HG03378 (cell line): ENCODE data around the gene HIGD1C.
"Not testable (repeated sequence)": the region's sequence is repeated elsewhere in the genome, so short reads cannot be mapped to it uniquely, and the experiment has no call there.

ENCODE experiments used
- ATAC-seq: cut with Tn5 transposase; IDR thresholded peaks from one replicate; pipeline ENCODE4 v1.9.1; 2021; ENCODE audit warnings: mild to moderate bottlenecking, moderate library complexity; ENCODE audit not compliant: unreplicated experiment

Gene HIGD1C

DNA sequence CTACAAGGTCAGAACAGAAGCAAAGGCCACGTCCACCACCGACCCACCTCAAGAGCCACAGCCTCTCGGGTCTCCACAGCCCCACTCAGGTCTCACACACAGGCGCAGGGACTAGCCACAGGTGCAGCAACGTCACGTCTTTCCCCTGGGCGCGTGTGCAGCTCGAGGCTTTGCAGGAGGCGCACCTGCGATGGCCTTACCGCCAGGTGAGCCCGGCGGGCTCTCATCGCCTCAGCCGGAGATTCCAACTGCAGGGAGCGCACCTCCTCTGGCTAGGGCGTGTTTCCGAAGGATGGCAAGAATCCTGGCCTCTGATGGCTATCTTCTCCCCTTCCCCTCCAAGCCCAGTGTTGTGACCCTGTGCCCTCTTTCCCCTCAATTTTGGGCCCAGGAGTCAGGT, at the start of gene HIGD1C:
HIGD1C (plus strand) TSS at position 35 of the 400 bp plus-strand sequence. CDS start 1,455 bp downstream, outside the sequence.
- ATAC-seq, result no peak

DNA sequence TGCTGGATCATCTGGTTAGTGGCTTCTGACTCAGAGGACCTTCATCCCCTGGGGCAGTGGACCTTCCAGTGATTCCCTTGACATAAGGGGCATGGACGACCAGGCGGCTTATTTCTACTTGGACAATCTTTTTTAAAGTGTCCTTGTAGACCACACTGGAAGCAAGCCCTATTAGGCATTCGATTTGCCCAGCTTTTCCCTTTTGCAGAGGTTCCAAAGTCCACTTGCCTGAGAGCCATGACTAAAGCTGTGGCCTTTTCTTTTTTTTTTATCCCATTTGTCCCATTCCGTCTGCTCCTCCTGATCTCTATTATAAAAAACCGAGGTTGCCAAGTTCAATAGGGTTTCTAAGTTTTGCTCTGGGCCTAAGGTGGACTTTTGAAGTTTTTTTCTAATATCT, 43.9 kb upstream of the HIGD1C start:
- ATAC-seq, result not testable (repeated sequence)

DNA sequence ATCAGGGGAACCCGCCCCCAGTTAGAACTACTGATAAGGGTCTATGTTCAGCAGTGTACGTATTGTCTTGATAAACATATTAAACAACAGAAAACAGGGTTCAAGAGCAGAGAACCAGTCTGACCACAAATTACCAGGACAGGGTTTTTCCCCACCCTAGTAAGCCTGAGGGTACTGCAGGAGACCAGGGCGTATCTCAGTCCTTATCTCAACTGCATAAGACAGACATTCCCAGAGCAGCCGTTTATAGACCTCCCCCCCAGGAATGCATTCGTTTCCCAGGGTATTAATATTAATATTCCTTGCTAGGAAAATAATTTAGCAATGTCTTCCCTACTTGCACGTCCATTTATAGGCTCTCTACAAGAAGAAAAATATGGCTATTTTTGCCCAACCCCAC, 40.0 kb upstream of the HIGD1C start:
- not testable (repeated sequence) for ATAC-seq

DNA sequence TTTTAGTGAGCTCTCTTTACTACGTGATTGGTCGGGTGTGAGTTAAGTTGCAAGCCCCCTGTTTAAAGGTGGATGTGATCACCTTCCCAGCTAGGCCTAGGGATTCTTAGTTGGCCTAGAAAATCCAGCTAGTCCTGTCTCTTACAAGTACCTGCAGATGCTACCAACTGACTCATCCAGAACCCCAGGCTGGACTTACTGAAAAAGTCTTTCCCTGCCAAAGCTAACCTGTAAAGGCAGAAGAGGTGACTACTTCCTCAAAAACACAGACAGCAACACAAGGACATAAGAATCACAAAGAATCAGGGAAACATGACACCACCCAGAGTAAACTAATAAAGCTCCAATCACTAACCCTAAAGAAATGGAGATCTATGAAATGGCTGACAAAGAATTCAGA, 39.1 kb upstream of the HIGD1C start:
- no peak for ATAC-seq

DNA sequence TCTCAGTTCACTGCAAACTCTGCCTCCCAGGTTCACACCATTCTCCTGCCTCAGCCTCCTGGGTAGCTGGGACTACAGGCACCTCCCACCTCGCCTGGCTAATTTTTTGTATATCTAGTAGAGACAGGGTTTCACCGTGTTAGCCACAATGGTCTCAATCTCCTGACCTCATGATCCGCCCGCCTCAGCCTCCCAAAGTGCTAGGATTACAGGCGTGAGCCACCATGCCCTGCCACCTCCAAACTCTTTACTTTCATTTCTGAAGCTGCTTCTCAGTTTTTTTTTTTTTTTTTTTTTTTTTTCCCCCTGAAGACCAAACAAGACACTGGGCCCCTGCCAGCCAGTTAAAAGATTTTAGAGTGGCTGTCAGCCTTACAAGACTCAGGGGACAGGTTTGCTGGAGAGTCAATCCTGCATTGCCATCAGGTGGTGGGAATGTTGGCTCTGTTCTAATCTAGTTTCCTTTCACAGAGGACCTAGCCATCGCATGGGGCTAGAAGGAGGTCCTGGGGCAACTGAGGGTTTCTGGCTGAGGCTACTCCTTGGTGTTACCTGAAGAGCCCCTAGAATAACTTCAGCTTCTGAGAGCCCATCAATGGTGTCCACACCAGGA, 37.4 kb upstream of the HIGD1C start:
- ATAC-seq, result no peak

DNA sequence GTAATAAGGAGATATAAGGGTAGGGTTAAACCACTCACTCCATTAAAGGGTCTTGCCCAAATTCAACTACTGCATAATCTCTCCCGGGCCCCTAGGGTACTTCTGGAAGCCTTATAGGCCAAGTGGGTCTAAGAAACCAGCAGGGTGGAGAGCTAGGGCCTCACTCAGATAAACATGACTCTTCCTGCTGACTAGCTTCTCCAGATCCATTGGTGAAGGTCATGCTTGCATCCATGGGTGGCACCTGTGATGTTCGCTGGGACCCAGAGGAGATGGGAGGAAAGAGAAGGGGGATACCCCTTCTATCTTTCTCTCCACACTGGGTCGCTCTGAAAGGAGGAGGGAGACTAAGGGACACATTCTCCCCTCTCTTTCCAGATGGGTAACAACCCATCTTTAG, 36.1 kb upstream of the HIGD1C start:
- ATAC-seq, result no peak

DNA sequence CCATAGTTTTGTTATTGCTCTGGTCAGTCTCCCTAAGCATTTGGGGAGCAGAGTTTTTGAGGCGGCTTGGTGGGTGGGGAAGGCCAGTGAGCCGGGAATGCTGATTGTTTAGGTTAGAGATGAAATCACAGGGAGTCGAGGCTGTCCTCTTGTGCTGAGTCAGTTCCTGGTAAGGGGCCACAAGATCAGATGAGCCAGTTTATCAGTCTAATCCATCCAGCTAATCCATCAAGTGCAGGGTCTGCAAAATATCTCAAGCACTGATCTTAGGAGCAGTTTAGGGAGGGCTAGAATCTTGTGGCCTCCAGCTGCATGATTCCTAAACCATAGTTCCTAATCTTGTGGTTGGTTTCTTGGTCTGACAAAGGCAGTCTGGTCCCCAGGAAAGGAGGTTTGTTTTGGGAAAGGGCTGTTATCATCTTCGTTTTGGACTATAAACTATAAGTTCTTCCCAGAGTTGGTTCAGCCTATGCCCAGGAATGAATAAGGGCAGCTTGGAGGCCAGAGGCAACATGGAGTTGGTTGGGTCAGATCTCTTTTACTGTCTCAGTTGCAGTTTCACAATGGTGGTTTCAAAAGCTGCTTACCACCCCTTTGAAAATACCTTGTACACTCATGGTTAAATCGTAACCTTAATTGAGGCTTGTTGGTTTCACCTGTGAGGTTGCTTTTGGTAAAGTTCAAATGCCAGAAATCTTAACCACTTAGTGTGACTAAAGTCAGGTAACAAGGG, 33.6 kb upstream of the HIGD1C start:
- no peak for ATAC-seq

DNA sequence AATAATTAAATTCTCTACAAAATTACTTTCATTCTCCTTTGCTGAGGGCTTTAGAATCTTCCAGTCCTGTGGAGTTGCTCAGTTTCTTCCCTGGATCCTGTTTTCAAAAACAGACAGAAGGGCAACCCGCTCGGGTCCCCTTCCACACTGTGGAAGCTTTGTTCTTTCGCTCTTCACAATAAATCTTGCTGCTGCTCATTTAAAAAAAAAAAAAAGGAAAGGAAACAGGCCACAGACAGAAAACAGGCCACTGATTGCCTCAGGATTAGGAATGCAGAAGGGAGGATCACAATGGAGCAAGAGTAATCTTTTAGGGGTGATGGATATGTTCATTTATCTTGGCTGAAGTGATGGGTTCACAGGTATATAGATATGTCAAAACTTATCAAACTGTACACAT, 29.5 kb upstream of the HIGD1C start:
- no peak for ATAC-seq

DNA sequence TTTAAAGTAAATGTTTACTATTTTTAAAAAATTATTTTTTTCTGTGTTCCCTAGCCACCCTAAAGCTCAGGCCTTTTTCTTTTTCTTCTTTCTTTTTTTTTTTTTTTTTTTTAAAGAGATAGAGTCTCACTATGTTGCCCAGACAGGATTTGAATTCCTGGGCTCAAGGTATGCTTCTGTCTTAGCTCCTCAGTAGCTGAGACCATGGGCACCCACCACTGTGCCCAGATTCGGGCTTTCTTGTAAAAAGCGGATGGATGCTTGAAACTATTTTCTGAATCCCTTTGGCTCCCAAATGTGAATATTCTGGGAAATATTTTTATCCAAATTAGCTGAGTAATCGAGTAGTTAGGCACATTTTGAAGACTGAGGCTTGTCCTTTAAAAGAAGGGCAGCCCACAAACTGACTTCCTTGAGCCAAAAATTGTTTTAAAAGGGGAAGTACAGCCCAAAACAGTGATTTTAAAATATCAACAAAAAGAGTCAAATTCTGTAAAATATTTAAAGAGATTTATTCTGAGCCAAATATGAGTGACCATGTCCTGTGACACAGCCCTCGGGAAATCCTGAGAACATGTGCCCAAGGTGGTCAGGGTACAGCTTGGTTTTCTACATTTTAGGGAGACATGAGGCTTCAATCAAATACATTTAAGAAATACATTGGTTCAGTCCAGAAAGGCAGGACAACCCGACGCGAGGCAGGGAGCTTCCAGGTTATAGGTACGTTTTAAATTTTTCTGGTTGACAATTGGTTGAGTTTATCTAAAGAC, 28.8 kb upstream of the HIGD1C start:
- ATAC-seq, result no peak

DNA sequence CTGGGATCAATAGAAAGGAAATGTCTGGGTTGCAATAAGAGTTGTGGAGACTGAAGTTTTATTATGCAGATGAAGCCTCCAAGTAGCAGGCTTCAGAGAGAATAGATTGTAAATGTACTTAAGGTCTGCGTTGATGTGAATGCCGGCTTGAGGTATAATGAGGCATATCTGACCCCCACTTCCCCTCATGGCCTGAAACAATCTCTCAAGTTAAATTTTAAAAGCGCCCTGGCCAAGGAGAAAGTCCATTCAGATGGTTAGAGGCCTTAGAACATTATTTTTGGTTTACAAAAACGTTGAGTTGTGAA, 28.3 kb upstream of the HIGD1C start:
- no peak for ATAC-seq

DNA sequence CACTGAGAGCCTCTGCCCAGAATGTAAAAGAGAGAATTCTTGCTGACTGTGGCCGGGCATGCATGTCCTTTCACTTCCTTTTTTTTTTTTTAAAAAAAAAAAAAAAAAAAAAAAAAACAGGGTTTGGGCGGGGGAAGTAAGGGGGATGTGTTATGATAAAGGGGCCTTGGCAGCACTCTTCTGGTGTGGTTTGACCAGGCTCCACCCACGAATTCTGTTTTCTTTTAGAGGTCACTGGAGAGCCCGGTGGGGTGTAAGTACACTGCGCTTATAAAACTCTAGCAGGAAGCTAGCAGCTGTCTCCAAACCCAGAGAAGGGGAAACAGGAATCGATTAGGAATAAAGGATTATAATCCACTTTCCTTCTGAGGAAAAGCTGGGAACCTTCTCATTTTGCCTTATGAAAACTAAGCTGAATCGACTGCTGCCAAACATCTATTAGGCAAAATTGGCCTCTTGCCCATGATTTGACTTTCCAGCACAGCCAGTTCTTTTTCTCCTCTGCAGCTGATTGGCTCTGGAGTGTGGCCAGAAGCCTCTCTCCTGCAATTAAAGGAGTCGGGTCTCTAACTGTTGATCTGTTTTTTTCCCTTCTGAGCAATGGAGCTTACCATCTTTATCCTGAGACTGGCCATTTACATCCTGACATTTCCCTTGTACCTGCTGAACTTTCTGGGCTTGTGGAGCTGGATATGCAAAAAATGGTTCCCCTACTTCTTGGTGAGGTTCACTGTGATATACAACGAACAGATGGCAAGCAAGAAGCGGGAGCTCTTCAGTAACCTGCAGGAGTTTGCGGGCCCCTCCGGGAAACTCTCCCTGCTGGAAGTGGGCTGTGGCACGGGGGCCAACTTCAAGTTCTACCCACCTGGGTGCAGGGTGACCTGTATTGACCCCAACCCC, 27.7 kb upstream of the HIGD1C start:
- peak; percentile 91 for ATAC-seq

DNA sequence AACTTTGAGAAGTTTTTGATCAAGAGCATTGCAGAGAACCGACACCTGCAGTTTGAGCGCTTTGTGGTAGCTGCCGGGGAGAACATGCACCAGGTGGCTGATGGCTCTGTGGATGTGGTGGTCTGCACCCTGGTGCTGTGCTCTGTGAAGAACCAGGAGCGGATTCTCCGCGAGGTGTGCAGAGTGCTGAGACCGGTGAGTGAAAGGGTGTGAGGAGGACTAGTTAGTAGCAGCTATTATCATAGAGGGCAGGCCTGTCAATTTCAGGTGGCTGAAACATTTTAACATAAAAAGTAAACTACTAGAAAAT, 27.0 kb upstream of the HIGD1C start:
- ATAC-seq, result no peak

DNA sequence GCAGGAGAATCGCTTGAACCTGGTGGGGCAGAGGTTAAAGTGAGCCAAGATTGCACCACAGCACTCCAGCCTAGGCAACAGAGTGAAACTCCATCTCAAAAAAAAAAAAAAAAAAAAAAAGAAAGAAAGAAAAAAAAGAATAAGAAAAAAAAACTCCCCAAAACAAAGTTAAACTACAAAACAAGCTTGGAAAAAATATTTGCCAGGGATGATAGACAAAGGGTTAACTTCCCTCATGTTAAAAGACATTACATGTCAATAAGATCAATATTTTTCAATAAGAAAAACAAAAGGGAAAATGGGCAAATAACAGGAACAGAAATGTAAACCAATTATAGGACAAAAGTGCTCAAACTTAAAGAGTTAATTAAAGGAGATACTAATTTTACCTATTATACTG, 26.4 kb upstream of the HIGD1C start:
- ATAC-seq, result no peak

DNA sequence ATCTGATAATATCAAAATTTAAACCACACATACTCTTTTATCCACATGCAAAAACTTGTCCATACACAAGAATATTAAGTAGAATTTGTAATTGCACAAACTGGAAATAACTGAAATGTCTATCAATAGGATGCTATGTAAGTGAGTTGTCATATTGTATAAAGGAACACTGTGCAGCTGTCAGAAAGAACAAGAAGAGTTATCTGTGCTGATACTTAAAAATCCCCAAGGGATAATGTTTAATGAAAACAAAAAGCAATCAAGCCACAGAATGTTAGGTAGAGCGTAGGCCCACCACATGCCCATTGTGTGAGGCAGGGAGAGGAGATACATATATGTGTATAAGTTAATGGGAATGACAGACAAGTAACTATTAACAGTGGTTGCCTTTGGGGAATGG, 25.9 kb upstream of the HIGD1C start:
- no peak for ATAC-seq

DNA sequence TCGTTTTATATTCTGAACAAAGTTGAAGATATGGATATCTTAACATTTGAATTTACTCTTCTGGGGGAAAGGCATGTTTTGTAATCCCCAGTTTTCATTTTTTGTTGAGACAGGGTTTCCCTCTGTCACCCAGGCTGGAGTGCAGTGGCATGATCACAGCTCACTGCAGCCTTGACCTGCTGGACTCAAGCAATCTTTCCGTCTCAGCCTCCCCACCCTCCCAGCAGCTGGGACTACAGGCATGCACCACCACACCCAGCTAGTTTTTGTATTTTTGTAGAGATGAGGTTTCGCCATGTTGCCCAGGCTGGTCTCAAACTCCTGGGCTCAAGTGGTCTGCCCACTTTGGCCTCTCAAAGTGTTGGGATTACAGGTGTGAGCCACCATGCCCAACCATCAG, 25.4 kb upstream of the HIGD1C start:
- ATAC-seq, result not testable (repeated sequence)

DNA sequence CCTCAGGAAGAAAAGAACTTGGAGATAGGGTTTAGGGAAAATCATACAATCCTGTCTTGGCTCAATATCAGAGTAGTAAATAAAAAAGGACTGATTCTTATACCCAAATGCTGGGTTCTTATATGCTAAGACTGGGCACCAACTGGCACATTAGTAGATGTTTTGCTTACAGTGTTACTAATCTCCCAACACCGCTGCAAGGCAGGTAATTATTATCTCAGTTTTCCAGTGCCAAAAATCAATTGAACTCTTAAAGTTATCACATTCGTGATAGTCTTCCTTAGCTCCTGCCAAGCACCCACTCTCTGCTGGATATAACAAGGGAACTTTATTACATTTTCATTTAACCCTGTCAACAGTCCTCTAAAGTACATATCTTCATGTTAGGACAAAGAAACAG, 25.0 kb upstream of the HIGD1C start:
- no peak for ATAC-seq

DNA sequence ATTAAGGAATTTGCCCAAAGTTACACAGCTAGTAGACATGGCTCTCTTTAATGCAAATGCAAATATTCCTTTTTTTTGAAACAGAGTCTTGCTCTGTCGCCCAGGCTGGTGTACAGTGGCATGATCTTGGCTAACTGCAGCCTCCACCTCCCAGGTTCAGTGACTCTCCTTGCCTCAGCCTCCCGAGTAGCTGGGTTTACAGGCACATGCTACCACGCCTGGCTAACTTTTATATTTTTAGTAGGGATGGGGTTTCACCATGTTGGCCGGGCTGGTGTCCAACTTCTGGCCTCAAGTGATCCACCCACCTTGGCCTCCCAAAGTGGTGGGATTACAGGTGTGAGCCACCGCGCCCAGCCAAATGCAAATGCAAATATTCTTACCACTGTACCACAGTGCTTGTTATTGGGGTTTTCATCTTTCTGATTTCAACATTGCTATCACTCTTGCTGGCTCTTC, 24.5 kb upstream of the HIGD1C start:
- ATAC-seq, result no peak

DNA sequence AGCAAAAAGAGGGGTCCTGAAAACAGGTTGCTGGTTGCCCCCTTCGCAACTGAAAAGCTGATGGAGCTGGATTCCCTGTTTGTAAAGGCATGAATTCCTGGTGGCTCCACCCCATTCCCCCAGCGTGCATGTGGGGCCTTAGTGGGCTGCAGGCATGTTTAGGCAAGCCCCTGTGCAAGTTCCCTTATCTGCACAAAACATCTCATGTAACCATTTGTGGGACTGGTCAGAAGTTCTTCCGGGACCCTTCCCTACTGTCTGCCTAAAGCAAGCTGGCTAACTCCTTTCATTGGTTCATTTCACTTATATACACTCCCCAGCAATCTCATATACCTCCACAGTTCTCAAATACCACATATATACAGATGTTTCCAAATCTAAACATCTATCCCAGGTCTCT, 24.0 kb upstream of the HIGD1C start:
- ATAC-seq, result no peak

DNA sequence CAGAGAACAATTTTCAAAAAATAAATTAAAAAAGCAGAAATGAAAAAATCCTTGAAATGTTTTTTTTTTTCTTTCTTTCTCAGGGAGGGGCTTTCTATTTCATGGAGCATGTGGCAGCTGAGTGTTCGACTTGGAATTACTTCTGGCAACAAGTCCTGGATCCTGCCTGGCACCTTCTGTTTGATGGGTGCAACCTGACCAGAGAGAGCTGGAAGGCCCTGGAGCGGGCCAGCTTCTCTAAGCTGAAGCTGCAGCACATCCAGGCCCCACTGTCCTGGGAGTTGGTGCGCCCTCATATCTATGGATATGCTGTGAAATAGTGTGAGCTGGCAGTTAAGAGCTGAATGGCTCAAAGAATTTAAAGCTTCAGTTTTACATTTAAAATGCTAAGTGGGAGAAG, 22.5 kb upstream of the HIGD1C start:
- no peak for ATAC-seq

DNA sequence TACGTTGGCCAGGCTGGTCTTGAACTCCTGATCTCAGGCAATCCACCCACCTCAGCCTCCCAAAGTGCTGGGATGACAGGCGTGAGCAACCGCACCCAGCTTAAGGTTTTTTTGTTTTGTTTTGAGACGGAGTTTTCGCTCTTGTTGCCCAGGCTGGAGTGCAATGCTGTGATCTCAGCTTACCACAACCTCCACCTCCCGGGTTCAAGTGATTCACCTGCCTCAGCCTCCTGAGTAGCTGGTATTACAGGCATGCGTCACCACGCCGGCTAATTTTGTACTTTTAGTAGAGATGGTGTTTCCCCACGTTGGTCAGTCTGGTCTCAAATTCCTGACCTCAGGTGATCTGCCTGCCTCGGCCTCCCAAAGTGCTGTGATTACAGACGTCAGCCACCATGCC, 21.9 kb upstream of the HIGD1C start:
- not testable (repeated sequence) for ATAC-seq

DNA sequence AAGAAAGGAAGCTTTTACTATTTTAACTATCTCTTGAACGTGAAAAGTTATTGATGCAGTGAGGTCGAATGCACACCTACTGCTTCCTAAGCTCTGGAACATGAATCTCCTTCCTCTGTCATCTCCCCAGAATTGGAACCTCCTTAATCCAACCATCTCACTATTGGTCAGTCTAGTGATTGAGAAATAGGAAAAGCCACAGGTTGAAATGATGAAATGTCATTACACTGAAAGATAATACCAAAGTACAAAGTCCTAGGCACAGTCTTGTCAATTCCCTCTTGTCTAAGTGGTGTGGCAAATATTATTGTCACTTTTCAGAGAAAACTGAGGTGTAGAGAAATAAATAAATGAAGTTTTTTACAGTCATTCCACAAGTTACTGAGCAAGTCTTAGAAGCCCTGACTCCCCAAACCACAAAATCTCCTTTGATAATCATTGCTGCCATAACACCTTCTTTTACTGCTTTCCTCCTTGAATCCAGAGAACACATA, 19.5 kb upstream of the HIGD1C start:
- ATAC-seq, result no peak
